GM18519 (cell line): ENCODE results near the gene PITPNB.

Source experiments
- ATAC-seq: cut with Tn5 transposase; IDR thresholded peaks from one replicate; pipeline ENCODE4 v1.9.1; 2021; ENCODE audit warnings: mild to moderate bottlenecking, moderate library complexity; ENCODE audit not compliant: unreplicated experiment, low FRiP score

Gene PITPNB

DNA sequence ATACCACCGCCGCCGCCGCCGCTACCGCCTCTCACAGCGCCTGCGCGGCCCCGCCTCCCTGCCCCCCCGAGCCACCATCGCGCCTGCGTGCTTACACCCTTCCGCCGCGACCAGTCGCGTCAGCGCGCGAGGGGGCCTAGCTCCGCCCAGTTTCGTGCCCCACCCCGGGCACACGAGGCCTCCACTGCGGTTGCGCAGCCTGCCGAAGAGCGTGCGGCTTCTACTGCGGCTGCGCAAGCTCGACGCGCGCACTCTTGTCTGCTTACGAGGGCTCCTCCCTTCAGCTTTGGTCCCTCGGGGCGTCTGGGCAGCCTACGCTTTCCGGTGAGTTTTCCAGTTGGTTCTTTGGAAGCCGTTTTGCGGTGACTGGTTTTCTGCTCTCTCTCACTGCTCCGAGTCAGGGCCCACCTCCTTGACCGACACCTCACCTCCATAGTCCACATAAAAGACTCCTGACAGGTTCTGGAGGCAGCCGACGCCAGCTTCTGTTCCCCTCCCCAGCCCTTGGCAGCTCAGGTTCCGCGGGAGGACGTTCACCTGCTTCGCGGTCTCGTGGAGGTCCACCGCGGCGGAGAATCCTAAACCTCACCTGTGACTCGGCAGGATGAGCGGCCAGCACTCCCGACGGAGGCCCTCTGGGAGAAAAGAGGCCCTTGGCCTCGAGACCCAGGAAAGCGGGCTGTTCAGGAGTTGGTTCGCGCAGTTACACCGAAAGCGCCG is at the start of gene PITPNB:
PITPNB (minus strand) TSS at position 35 of the 720 bp plus-strand sequence. CDS start 65 bp downstream, outside the sequence.
- peak; percentile 82 for ATAC-seq

DNA sequence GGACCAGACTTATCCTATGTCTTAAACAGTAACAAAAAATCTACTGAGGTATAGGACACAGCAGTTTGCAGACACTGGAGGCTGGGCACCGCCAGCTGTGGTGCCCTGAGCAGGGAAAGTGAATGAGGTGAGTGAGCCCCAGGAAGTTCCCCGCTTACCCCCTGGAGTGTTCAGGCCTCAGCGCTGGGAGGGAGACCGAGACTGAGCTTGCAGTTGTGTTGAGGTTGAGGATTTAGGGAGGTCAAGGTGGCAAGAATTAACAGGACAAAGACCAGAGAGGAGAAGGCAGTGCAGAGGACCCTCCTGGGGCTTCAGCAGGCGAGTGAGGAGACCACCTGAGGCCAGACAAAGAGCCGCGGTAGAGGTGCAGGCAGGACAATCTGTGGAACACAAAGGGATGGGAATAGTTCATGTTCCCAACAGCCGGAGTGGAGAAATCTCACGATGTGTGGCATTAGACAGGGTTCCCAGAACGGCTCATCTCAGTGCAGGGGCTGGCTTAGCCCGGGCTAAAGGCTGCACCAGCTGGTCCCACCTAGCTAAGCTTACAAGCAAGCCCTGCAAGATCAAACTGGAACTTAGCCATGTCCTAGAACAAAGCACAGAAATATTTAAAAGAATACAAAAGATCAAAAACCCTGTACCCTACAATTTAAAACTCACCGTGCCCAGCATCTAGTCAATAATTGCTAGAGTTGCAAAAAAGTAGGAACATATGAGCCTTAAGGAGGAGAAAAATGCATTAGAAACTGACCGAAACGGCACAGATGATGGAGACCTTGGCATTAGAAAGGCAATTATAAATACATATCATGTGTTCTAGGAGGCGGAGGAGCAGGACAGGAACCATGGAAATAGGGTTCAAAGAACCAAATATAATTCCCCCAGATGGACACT is 47.4 kb upstream of the PITPNB start:
- ATAC-seq, result no peak

- ATAC-seq, result no peak
Observed at GRCh38 chr22:27962268-27963044, 43.4 kb upstream of the PITPNB start.

DNA sequence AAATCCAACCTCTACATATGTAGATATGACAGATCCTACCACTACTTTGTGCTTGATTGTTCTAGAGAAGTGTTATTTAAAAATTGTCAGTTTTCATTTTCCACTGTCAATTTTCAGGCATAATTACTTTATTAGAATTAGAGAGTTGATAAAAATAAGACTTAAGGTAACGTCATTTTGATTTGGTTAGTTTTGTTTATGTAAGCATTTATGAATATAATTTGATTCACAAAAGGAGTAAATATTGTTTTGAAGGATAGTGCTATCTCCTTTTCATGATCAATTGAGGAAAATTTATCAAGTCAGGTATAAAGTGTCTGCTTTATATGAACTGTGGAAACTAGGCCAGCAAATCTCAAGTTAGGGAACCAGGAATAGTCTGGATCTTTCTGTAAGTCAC is 42.6 kb upstream of the PITPNB start:
- no peak for ATAC-seq

GRCh38 chr22:27961182-27961581 is 42.1 kb upstream of the PITPNB start:
- ATAC-seq, result no peak

DNA sequence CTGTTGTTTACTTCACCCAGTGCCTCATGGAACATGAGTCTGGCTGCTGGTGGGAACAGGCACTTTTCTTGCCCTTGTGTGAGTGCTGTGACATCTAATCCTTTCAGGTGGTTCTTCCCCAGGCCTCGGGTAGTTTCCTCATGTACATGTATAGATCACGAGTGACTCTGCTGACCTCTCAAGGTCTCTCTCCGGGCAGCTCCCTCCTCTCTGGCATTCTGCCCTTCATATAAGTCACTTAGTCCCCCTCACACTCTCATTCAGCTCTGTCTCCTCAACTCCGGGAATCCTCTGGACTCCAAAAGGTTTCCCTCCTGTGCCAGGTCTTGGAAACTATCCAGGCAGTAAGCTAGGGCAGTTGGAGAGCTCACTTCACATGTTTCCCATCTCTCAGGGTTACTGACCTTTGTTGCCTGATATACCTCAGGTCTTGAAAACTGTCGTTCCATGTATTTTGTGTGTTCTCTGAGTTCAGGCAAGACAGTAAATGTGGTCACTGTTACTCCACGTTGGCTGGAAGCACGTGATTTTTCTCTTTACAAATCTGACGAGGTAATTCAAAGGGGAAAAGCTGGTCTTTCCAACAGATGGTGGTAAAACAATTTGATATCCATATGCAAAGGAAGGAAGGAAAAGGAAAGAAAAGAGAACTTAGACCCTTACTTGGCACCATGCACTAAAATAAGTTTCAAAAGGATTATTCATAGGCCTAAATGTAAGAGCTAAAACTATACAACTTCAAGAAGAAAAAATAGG is 40.5 kb upstream of the PITPNB start:
- no peak for ATAC-seq

DNA sequence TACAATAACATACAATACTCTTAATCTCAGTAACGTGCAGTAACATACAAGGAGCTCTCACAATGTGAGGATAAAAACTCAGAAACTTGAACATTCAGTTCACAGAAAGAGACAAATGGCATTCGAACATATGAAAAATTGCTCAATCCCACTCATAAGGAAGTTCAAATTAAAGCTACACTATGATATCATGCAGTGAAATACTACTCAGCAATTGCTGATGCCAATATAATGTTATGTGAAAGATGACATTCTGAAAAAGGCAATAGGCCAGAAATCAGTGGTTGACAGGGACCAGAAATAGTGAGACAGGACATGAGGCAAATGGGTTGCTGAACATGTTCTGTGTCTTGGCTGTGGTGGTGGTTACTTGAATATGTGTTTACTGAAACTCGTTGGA is 33.7 kb upstream of the PITPNB start:
- no peak for ATAC-seq

- no peak for ATAC-seq
Observed at GRCh38 chr22:27952091-27952490, 33.0 kb upstream of the PITPNB start.

GRCh38 chr22:27949421-27949820 is 30.4 kb upstream of the PITPNB start:
- no peak for ATAC-seq

- no peak for ATAC-seq
Observed at GRCh38 chr22:27948569-27948968, 29.5 kb upstream of the PITPNB start.

- ATAC-seq, result no peak
Observed at GRCh38 chr22:27947448-27947847, 28.4 kb upstream of the PITPNB start.

DNA sequence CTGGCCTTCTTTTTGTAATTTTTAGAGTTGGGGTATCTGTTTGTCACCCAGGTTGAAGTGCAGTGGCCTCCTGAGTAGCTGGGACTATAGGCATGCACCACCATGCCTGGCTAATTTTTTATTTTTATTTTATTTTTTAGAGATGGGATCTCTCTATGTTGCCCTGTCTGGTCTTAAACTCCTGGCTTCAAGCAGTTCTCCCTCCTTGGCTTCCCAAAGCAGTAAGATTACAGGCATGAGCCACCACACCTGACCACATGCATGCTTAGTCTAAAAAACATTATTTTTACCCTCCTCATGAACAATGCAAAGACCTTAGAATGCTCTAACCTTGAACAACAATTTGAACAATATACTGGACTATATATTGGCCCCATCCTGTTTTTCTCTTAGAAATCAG is 22.1 kb upstream of the PITPNB start:
- no peak for ATAC-seq

- no peak for ATAC-seq
Observed at GRCh38 chr22:27937453-27937852, 18.4 kb upstream of the PITPNB start.

GRCh38 chr22:27935897-27936296 is 16.8 kb upstream of the PITPNB start:
- no peak for ATAC-seq

DNA sequence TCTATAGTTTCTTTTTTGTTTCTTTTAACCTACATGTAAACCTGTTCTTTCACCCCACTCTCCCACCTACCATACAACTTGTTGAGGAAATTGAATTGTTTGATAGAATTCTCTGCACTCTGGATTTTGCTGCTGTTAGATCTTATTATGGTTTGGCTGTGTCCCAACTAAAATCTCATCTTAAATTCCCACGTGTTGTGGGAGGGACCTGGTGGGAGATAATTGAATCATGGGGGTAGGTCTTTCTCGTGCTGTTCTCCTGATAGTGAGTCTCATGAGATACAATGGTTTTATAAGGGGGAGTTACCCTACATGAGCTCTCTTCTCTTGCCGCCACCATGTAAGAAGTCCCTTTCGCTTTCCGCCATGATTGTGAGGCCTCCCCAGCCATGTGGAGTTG is 15.0 kb upstream of the PITPNB start:
- ATAC-seq, result no peak

GRCh38 chr22:27933186-27933983 is 14.3 kb upstream of the PITPNB start:
- no peak for ATAC-seq

GRCh38 chr22:27930331-27931060 is 11.4 kb upstream of the PITPNB start:
- no peak for ATAC-seq

DNA sequence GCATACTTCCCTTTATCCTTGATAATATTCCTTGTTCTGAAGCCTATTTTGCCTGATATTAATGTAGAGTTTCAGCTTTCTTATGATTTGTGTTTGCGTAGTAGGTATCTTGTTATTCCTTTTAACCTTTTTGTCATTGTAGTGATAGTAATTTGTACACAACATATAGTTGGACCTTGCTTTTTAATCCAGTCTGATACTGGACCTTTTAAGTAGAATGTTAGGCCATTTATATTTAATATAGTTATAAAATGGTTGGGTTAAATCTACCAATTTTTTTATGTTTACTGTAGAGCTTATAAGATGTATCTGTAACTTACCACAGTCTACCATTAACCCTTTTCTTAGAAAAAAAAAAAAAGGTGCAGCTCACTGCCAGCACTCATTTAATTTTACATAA is 8.6 kb upstream of the PITPNB start:
- no peak for ATAC-seq

DNA sequence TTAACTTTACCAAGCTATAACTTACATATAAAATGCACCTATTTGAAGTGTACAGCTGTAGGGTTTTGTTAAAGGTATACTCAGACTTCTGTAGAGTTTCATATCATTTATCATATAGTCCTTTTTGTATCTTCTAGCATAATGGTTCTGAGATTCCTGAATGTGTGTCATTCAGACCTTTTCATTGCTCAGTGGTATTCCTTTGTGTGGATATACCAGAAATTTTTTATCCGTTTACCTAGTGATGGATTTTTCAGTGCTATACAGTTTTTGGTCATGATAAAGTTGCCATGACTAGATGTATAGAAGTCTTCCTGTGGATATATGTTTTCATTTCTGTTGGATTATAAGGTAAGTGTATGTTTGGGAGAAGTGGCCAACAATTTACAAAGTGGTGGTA is 6.3 kb upstream of the PITPNB start:
- no peak for ATAC-seq
